ENCODE results near the gene CYP1A2.
A peak's percentile ranks its signal among the peaks of the same experiment; 100 is the strongest.

Gene CYP1A2

GRCh38 chr15:74788683-74789151 is 40.1 kb downstream of the CYP1A2 start:
- peak; percentile 43 for DNase-seq (ENCODE audit: low spot score)

- DNase-seq (ENCODE audit: low spot score): peak; percentile 37
Measured at GRCh38 chr15:74789171-74789631, 40.6 kb downstream of the CYP1A2 start.

- no peak for DNase-seq (ENCODE audit: low spot score)
Measured at GRCh38 chr15:74789741-74790079, 41.1 kb downstream of the CYP1A2 start.

- peak; percentile 56 for DNase-seq (ENCODE audit: low spot score)
Measured at GRCh38 chr15:74790080-74790916, 41.7 kb downstream of the CYP1A2 start.

- DNase-seq (ENCODE audit: low spot score): no peak
Measured at GRCh38 chr15:74791007-74791406, 42.4 kb downstream of the CYP1A2 start.

- no peak for DNase-seq (ENCODE audit: low spot score)
Measured at GRCh38 chr15:74791667-74792066, 43.0 kb downstream of the CYP1A2 start.

- no peak for DNase-seq (ENCODE audit: low spot score)
Measured at GRCh38 chr15:74792227-74793016, 43.8 kb downstream of the CYP1A2 start.

GRCh38 chr15:74793135-74794028 is 44.7 kb downstream of the CYP1A2 start:
- peak; percentile 78 for DNase-seq (ENCODE audit: low spot score)

- no peak for DNase-seq (ENCODE audit: low spot score)
Measured at GRCh38 chr15:74794248-74794969, 45.8 kb downstream of the CYP1A2 start.

GRCh38 chr15:74794970-74795349 is 46.3 kb downstream of the CYP1A2 start:
- DNase-seq (ENCODE audit: low spot score): no peak

GRCh38 chr15:74795966-74796625 is 47.5 kb downstream of the CYP1A2 start:
- peak; percentile 46 for DNase-seq (ENCODE audit: low spot score)

- no peak for DNase-seq (ENCODE audit: low spot score)
Measured at GRCh38 chr15:74798388-74799254, 50.0 kb downstream of the CYP1A2 start.

GRCh38 chr15:74799255-74799855 is 50.7 kb downstream of the CYP1A2 start:
- DNase-seq (ENCODE audit: low spot score): peak; percentile 45

GRCh38 chr15:74799856-74800558 is 51.4 kb downstream of the CYP1A2 start:
- peak; percentile 90 for DNase-seq (ENCODE audit: low spot score)

GRCh38 chr15:74800559-74801094 is 52.0 kb downstream of the CYP1A2 start:
- no peak for DNase-seq (ENCODE audit: low spot score)

GRCh38 chr15:74801311-74801997 is 52.8 kb downstream of the CYP1A2 start:
- no peak for DNase-seq (ENCODE audit: low spot score)

GRCh38 chr15:74802290-74802689 is 53.6 kb downstream of the CYP1A2 start:
- DNase-seq (ENCODE audit: low spot score): no peak
